Measurements from ENCODE around the gene UNC119B. TPM values are rescaled to one million over a fixed set of nuclear protein-coding genes. Genes with fewer than 3 reads are reported as not detected.

UNC119B gene
- total RNA-seq, 1 experiment from 2014 or later = 33.8 TPM

DNA sequence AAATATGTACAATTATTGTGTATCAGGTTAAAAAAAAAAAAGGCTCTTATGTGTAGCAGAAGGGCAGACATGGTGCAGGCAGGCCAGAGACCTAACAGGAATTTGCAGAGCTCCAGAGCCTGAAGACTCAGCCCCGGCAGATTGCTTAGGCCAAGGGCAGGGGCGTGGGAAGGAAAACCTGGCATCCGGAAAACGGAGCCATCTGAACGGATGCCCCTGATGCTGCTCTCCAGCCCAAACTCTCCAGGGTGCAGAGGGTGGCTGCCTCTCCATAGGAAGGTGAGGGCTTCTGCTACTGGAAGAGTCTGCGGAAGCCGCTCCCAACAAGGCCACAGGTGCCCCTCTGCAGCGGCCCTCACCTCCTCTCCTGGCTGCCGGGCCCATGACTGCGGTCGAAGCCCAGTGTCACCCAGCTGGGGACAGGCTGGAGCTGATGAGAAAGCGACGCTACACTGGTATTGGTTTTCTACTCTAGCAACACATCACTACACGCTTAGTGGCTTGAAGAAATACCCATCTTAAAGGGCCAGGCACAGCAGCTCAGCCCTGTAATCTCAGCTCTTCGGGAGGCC lies 34.8 kb downstream of the UNC119B start:
- ATAC-seq (no peak), DNase-seq (ENCODE audit: low read depth, low spot score) (no peak)
- Histone ChIP-seq H3K4me3 (replicated peaks in 1 of 2; ENCODE audit: low read depth in 1 of 2, low read length in 2 of 2) (no peak overlapping the region), H3K9me2 (ENCODE audit: insufficient read depth) (no peaks in the 10 kb centered on the region), H3K4me2 (ENCODE audit: low read length) (no peak overlapping the region), H2AFZ (ENCODE audit: low read depth, low read length, poor library complexity, severe bottlenecking) (no peak overlapping the region), H3K36me3 (ENCODE audit: control insufficient read depth in 1 of 2, insufficient read depth in 2 of 2, low read length in 2 of 2) (no peaks in the 10 kb centered on the region), H3K79me2 (ENCODE audit: insufficient read depth, low read length) (no peaks in the 10 kb centered on the region), H3K27ac (ENCODE audit: low read depth, low read length) (no peak overlapping the region), H3K9ac (ENCODE audit: low read length) (no peak overlapping the region), H3K4me1 (ENCODE audit: control insufficient read depth in 1 of 2, insufficient read depth in 2 of 2, low read length in 2 of 2) (no peaks in the 10 kb centered on the region), H3K9me3 (ENCODE audit: control insufficient read depth in 1 of 2, insufficient read depth in 1 of 2, low read depth in 1 of 2, low read length in 2 of 2) (no peaks in the 10 kb centered on the region), H4K20me1 (ENCODE audit: insufficient read depth) (no peaks in the 10 kb centered on the region), H3K27me3 (ENCODE audit: insufficient read depth, low read length) (no peaks in the 10 kb centered on the region)
- no TSS peak for BruUV-seq (replicated peaks)
- TF ChIP-seq SP1 (IDR thresholded peaks at IDR 0.05; ENCODE audit: low read depth) = no peak
- TF ChIP-seq TCF7L2 (IDR thresholded peaks at IDR 0.05; ENCODE audit: borderline replicate concordance, extremely low read depth, insufficient read depth, insufficient read length) = no peak
- TF ChIP-seq POLR2A (IDR thresholded peaks at IDR 0.05; ENCODE audit: borderline replicate concordance, extremely low read depth, insufficient read depth, insufficient read length) = no peak
- RAD21 ChIA-PET (ENCODE audit: low non-redundant PET in 1 of 2, low total read pairs in 2 of 2, uncharacterized antibody in 2 of 2, unreplicated experiment in 2 of 2) = no interaction called here
- POLR2A ChIA-PET = no interaction called here
- intact Hi-C loops (cut with micrococcal nuclease) = no loop called here
- CTCF ChIA-PET = interaction anchor here (0.9 kb wide), 1 partner anchor 163 kb away, joined by 3 read pairs; no protein-coding TSS in a partner anchor

DNA sequence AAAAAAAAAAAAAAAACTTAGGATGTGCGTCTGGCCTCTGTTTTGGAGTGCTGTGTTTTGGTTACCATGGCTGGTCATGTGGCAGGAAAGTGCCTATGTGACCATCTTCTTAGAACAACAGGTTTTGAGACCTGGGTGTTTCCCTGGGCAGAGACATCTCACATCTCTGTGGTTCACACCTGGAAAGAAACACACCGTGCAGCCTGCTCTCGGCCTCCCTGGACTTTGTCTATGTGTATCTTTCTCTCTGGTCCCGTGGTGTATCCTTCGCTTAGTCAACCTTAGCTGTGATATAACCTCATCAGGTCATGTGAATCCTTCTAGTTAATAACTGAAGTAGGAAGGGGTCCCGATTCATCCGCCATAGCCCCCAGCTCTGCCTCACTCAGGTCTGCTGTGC lies 38.0 kb downstream of the UNC119B start:
- TF ChIP-seq FOSL1 (IDR thresholded peaks at IDR 0.05; ENCODE audit: low read depth) (no peak), YY1 (IDR thresholded peaks at IDR 0.05; ENCODE audit: extremely low read depth, insufficient replicate concordance, low read depth, low read length) (no peak), RAD21 (IDR thresholded peaks at IDR 0.05; ENCODE audit: low read depth) (no peak), SRF (IDR thresholded peaks at IDR 0.05; ENCODE audit: low read depth) (no peak), ZNF274 (IDR thresholded peaks at IDR 0.05; ENCODE audit: low read depth, low read length) (no peak), EGR1 (IDR thresholded peaks at IDR 0.05; ENCODE audit: low read depth) (no peak), CEBPB (IDR thresholded peaks at IDR 0.05; ENCODE audit: low read depth) (no peak)
- H3K27me3 ChIP-seq (ENCODE audit: insufficient read depth, low read length) = no peaks in the 10 kb centered on the region
- no peak overlapping the region for H3K9ac ChIP-seq (ENCODE audit: low read length)
- no peaks in the 10 kb centered on the region for H3K79me2 ChIP-seq (ENCODE audit: insufficient read depth, low read length)
- ChIA-PET RAD21 (ENCODE audit: low non-redundant PET in 1 of 2, low total read pairs in 2 of 2, uncharacterized antibody in 2 of 2, unreplicated experiment in 2 of 2) (no interaction called here), POLR2A (no interaction called here), CTCF (no interaction called here)
- H3K4me2 ChIP-seq (ENCODE audit: low read length) = no peak overlapping the region
- H3K9me3 ChIP-seq (ENCODE audit: control insufficient read depth in 1 of 2, insufficient read depth in 1 of 2, low read depth in 1 of 2, low read length in 2 of 2) = no peaks in the 10 kb centered on the region
- H3K36me3 ChIP-seq (ENCODE audit: control insufficient read depth in 1 of 2, insufficient read depth in 2 of 2, low read length in 2 of 2) = no peaks in the 10 kb centered on the region
- no peak for DNase-seq (ENCODE audit: low read depth, low spot score)
- no peak overlapping the region for H3K4me3 ChIP-seq (replicated peaks in 1 of 2; ENCODE audit: low read depth in 1 of 2, low read length in 2 of 2)
- no peaks in the 10 kb centered on the region for H3K9me2 ChIP-seq (ENCODE audit: insufficient read depth)
- 0 out of 2 replicates have a peak, but pooled peaks have one; percentile 10 for ATAC-seq
- peaks cover 3 to 11% of the 10 kb centered on the region in 2 experiments; a peak in 3 of 4 replicates for H3K4me1 ChIP-seq (ENCODE audit: control insufficient read depth in 1 of 2, insufficient read depth in 2 of 2, low read length in 2 of 2)
- intact Hi-C loops (cut with micrococcal nuclease) = no loop called here
- no peaks in the 10 kb centered on the region for H4K20me1 ChIP-seq (ENCODE audit: insufficient read depth)
- no peak overlapping the region for H2AFZ ChIP-seq (ENCODE audit: low read depth, low read length, poor library complexity, severe bottlenecking)
- no peak overlapping the region for H3K27ac ChIP-seq (ENCODE audit: low read depth, low read length)
- no TSS peak for BruUV-seq (replicated peaks)

Data from HCT116 (cell line).